H4 (cell line): ENCODE data around the gene MYLK3. TPM values are rescaled to one million over a fixed set of nuclear protein-coding genes. Genes with fewer than 3 reads are reported as not detected.

Experiments used
- DNase-seq: peaks from one replicate; pipeline ENCODE4 v3.0.0-alpha.2; 2015; ENCODE audit warnings: low spot score
- total RNA-seq: library from RNA; depleted of rRNA; stranded (reverse); fragments of >200 nt; shearing (Covaris generic); gene quantifications from 2 replicates; pipeline ENCODE4 v1.2.3, GENCODE V29; 2014

MYLK3 gene
- total RNA-seq, 1 experiment from 2014 or later: 0.14 TPM

DNA sequence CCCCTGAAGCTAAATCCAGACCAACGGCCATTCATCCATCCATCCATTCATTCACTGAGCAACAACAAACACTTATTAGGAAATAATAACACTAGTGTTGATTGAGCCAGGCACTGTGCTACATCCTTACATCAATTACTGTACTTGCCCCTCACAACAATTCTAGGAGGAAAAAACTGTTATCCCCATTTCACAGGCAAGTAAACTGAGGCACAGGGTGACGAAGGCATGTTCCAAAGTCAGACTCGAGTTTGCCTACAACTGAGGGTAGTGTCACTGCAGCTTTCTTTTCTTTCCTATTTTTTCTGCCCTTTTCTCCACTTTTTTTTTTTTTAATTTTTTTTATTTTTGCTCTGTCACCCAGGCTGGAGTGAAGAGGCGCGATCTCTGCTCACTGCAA is 11.2 kb upstream of the MYLK3 start:
- DNase-seq: no peak

- peak; percentile 74 for DNase-seq
Observed at GRCh38 chr16:46757339-46758050, 9.4 kb upstream of the MYLK3 start.

DNA sequence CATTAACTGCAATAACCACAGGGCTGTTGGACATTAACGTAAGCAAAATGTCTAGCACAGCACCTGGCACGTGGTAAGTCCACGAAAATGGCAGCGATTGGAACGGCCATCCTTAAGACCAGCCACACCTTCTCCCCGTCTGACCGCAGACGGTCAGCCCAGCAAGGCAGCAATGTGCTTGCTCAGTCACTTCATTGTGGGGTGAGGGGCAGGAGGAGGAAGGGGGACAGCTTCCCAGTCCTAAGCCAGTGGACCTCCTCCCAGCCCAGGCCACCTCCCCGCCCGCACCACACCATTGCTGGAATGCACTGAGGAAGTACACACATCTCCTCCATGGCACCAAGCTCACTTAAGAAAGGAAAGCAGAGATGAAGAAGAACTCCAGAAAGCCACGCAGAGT is 8.6 kb upstream of the MYLK3 start:
- DNase-seq: no peak

- no peak for DNase-seq
Observed at GRCh38 chr16:46753015-46753414, 4.9 kb upstream of the MYLK3 start.

- no peak for DNase-seq
Observed at GRCh38 chr16:46751381-46751780, 3.2 kb upstream of the MYLK3 start.

GRCh38 chr16:46748775-46749705 is 896 bp upstream of the MYLK3 start:
- no peak for DNase-seq

- DNase-seq: no peak
Observed at GRCh38 chr16:46746821-46747776, 1.0 kb downstream of the MYLK3 start.

DNA sequence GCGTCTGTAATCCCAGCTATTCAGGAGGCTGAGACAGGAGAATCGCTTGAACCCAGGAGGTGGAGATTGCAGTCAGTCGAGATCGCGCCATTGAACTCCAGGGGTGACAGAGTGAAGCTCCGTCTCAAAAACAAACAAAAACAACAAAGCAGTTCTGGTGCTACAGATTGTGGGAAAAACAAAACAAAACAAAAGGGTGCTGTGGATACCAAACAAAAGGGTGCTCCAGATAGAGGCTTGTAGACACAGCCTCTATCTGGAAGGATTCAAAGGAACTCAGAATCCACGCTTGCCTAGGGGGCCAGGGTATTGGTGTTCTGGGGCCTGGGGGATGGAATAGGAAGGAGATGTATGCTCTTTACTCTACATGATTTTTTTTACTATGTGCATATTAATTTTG is 2.5 kb downstream of the MYLK3 start:
- DNase-seq: no peak

- no peak for DNase-seq
Observed at GRCh38 chr16:46743232-46743719, 4.9 kb downstream of the MYLK3 start.

GRCh38 chr16:46739934-46740333 is 8.2 kb downstream of the MYLK3 start:
- DNase-seq: no peak

GRCh38 chr16:46737621-46738214 is 10.4 kb downstream of the MYLK3 start:
- no peak for DNase-seq

GRCh38 chr16:46736695-46737094 is 11.4 kb downstream of the MYLK3 start:
- DNase-seq: no peak

DNA sequence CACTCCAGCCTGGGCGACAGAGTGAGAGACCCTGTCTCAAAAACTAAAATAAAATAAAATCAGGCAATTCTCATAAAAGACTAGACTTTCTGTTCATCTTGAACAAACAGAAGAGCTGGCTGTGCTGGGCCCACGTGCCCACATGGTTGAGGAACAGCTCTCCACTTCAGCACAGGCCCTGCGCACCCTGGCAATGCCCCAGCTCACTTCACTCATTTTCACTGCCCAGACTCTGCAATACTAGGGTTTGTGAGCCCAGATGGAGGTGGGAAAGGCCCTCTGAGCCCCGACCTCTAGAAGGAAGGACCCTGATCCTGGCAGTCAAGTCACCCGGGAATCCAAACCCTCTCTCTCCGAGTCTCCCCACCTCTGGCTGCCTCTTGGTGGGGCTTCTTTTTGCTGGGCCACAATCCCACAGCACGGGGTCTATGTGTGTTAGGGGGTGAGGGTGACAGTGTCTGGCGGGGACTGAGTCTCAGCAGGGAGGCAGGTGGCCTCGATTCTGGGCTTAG is 14.8 kb downstream of the MYLK3 start:
- no peak for DNase-seq

DNA sequence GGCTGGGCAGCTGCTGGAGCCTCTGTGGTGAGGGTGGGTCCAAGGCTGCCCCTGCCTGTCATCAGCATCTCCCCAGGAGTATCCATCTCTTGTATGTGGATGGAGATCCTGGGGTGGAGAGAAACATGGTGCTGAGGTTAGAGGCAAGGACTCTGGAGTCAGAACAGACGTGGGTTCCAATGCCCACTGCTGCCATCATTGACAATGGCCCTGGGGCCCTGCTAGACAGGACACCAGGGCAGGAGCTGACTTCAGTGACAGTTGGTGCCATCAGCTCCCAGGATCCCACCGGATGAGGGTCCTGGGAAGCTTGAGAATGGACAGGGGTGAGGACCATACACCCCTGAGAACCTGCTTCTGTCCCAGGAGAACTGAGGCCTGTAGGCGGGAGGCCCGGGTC is 15.6 kb downstream of the MYLK3 start:
- no peak for DNase-seq

GRCh38 chr16:46731691-46732555 is 16.2 kb downstream of the MYLK3 start:
- DNase-seq: no peak

- no peak for DNase-seq
Observed at GRCh38 chr16:46730801-46731690, 17.1 kb downstream of the MYLK3 start.

GRCh38 chr16:46730126-46730525 is 18.0 kb downstream of the MYLK3 start:
- no peak for DNase-seq

- no peak for DNase-seq
Observed at GRCh38 chr16:46729326-46729995, 18.7 kb downstream of the MYLK3 start.
